HCT116 (cell line): ENCODE results near the gene VPS33B. TPM values are rescaled to one million over a fixed set of nuclear protein-coding genes. Genes with fewer than 3 reads are reported as not detected.

Experiments used
- ATAC-seq: fragments of 200-7000 bp; cut with Tn5 transposase; 2 replicates; pipeline ENCODE4 v1.9.1; 2020; ENCODE audit warnings: mild to moderate bottlenecking, moderate library complexity
- BruUV-seq: library from RNA; stranded (reverse); fragments of 400-500 nt; replicated peaks from 2 replicates; lab custom pipeline; 2021; lab: Mats Ljungman, UMichigan
- CTCF ChIA-PET: fragments of 300-600 bp; sonication (Branson Sonifier 250); formaldehyde crosslinking; loops from one replicate; lab custom pipeline; 2021; ENCODE audit warnings: antibody characterized with exemption; lab: Charles Lee
- POLR2A ChIA-PET: fragments of 300-600, 350-600 bp; sonication (Branson Sonifier 250); formaldehyde crosslinking; loops from one replicate; lab custom pipeline; 2021; ENCODE audit warnings: antibody characterized with exemption; lab: Charles Lee
- RAD21 ChIA-PET, 2 experiments: fragments of 300-600 bp; sonication (Branson Sonifier 250); formaldehyde crosslinking; loops; one replicate each; lab custom pipeline; 2023; ENCODE audit warnings: low total read pairs in 2 of 2; ENCODE audit not compliant: uncharacterized antibody in 2 of 2, unreplicated experiment in 2 of 2, low non-redundant PET in 1 of 2; lab: Charles Lee
- DNase-seq: peaks from one replicate; pipeline ENCODE4 v3.0.0-alpha.2; 2010; ENCODE audit warnings: low read depth, low spot score
- H2AFZ ChIP-seq: fragments of 200-600 bp; shearing (Covaris generic), sonication (generic); 2 replicates; pipeline ENCODE4 v1.6.1; 2017; ENCODE audit warnings: low read depth, mixed run types, mixed read lengths, antibody characterized with exemption, low read length; ENCODE audit not compliant: poor library complexity, severe bottlenecking
- H3K27ac ChIP-seq: 2 replicates; pipeline ENCODE4 v1.5.1; 2012; ENCODE audit warnings: low read depth, low read length
- H3K27me3 ChIP-seq: fragments of 200-600 bp; sonication (generic); 2 replicates; pipeline ENCODE4 v1.6.1; 2016; ENCODE audit warnings: mixed run types, low read length, mixed read lengths; ENCODE audit not compliant: insufficient read depth
- H3K36me3 ChIP-seq, 2 experiments: fragments of 200-500 bp in 1 of 2; fragments of 200-600 bp in 1 of 2; sonication (Bioruptor generic) in 1 of 2; sonication (generic) in 1 of 2; 2 replicates each; pipeline versions ENCODE4 v1.5.1 to v1.6.1; 2014 to 2016; ENCODE audit warnings: low read length in 2 of 2, inconsistent platforms in 1 of 2, mixed read lengths in 1 of 2, mixed run types in 1 of 2; ENCODE audit not compliant: insufficient read depth in 2 of 2, control insufficient read depth in 1 of 2
- H3K4me1 ChIP-seq, 2 experiments: fragments of 200-600 bp in 1 of 2; sonication (generic) in 1 of 2; 2 replicates each; pipeline versions ENCODE4 v1.5.1 to v1.6.1; 2012 to 2017; ENCODE audit warnings: low read length in 2 of 2, inconsistent platforms in 1 of 2, mild to moderate bottlenecking in 1 of 2, mixed read lengths in 1 of 2, mixed run types in 1 of 2, moderate library complexity in 1 of 2; ENCODE audit not compliant: insufficient read depth in 2 of 2, control insufficient read depth in 1 of 2
- H3K4me2 ChIP-seq: fragments of 200-600 bp; sonication (generic); 2 replicates; pipeline ENCODE4 v1.6.1; 2017; ENCODE audit warnings: mixed run types, low read length, mixed read lengths
- H3K4me3 ChIP-seq, 2 experiments: fragments of 200-600 bp in 1 of 2; sonication (generic) in 1 of 2; replicated peaks in 1 of 2; 2 replicates each; pipeline ENCODE4 v1.5.1; 2011 to 2016; ENCODE audit warnings: low read length in 2 of 2, control low read depth in 1 of 2, low read depth in 1 of 2, mild to moderate bottlenecking in 1 of 2, mixed read lengths in 1 of 2, mixed run types in 1 of 2
- H3K79me2 ChIP-seq: fragments of 200-600 bp; sonication (generic); 2 replicates; pipeline ENCODE4 v1.6.1; 2017; ENCODE audit warnings: mild to moderate bottlenecking, mixed run types, low read length, moderate library complexity, mixed read lengths; ENCODE audit not compliant: insufficient read depth
- H3K9ac ChIP-seq: fragments of 200-600 bp; sonication (generic); 2 replicates; pipeline ENCODE4 v1.6.1; 2016; ENCODE audit warnings: low read length, mixed read lengths
- H3K9me2 ChIP-seq: fragments of 200-600 bp; sonication (generic), shearing (Covaris generic); 2 replicates; pipeline ENCODE4 v1.6.1; 2017; ENCODE audit warnings: mixed run types, mild to moderate bottlenecking, moderate library complexity; ENCODE audit not compliant: insufficient read depth
- H3K9me3 ChIP-seq, 2 experiments: fragments of 200-500 bp in 1 of 2; fragments of 200-600 bp in 1 of 2; sonication (Bioruptor generic) in 1 of 2; sonication (generic) in 1 of 2; 2 replicates each; pipeline ENCODE4 v1.6.1; 2014 to 2017; ENCODE audit warnings: low read length in 2 of 2, mixed read lengths in 2 of 2, inconsistent platforms in 1 of 2, low read depth in 1 of 2, mild to moderate bottlenecking in 1 of 2, mixed run types in 1 of 2, moderate library complexity in 1 of 2; ENCODE audit not compliant: control insufficient read depth in 1 of 2, insufficient read depth in 1 of 2
- H4K20me1 ChIP-seq: fragments of 200-600 bp; sonication (generic), shearing (Covaris generic); 2 replicates; pipeline ENCODE4 v1.6.1; 2017; ENCODE audit warnings: mixed run types, mild to moderate bottlenecking, moderate library complexity; ENCODE audit not compliant: insufficient read depth
- EZH2phosphoT487 ChIP-seq: fragments of 200-600 bp; IDR thresholded peaks from 2 replicates; pipeline ENCODE4 v1.6.1; 2018; ENCODE audit warnings: antibody characterized with exemption, borderline replicate concordance
- MAX ChIP-seq: IDR thresholded peaks from 2 replicates; pipeline ENCODE4 v1.6.1; 2012
- POLR2A ChIP-seq: IDR thresholded peaks from 2 replicates; pipeline ENCODE4 v1.7.0; 2011; ENCODE audit warnings: borderline replicate concordance; ENCODE audit not compliant: insufficient read depth, insufficient read length; ENCODE audit errors: extremely low read depth
- POLR2AphosphoS5 ChIP-seq: IDR thresholded peaks from 2 replicates; pipeline ENCODE4 v1.6.1; 2011; ENCODE audit warnings: mild to moderate bottlenecking, low read depth, low read length, moderate library complexity
- REST ChIP-seq: IDR thresholded peaks from 2 replicates; pipeline ENCODE4 v1.6.1; 2012; ENCODE audit warnings: low read depth
- YY1 ChIP-seq: IDR thresholded peaks from 2 replicates; pipeline ENCODE4 v1.6.1; 2011; ENCODE audit warnings: low read length, low read depth, moderate library complexity, mild to moderate bottlenecking; ENCODE audit not compliant: insufficient replicate concordance; ENCODE audit errors: extremely low read depth
- intact Hi-C: fragments of 100-400 bp; cut with micrococcal nuclease; formaldehyde crosslinking; loops from 2 replicates; pipeline ENCODE4 v1.10.0; 2022
- total RNA-seq: library from RNA; stranded (reverse); gene quantifications from one replicate; pipeline ENCODE4 v1.2.1, GENCODE V29; 2021; ENCODE audit not compliant: unreplicated experiment

VPS33B gene
- total RNA-seq, 1 experiment from 2014 or later: 23.1 TPM

GRCh38 chr15:90991587-90992285 is 30.7 kb downstream of the VPS33B start:
- CTCF ChIA-PET: no interaction called here
- no peak overlapping the region for H3K4me3 ChIP-seq
- intact Hi-C loops: no loop called here
- peaks cover 7 to 19% of the 10 kb centered on the region in 2 experiments for H3K4me1 ChIP-seq
- no peak overlapping the region for H3K27ac ChIP-seq
- no peaks in the 10 kb centered on the region for H3K9me3 ChIP-seq
- ATAC-seq (no peak), DNase-seq (no peak)
- H3K27me3 ChIP-seq: no peaks in the 10 kb centered on the region
- no peak overlapping the region for H2AFZ ChIP-seq
- no peaks in the 10 kb centered on the region for H4K20me1 ChIP-seq
- H3K9ac ChIP-seq: no peak overlapping the region
- no peaks in the 10 kb centered on the region for H3K9me2 ChIP-seq
- peaks cover 0 to 4% of the 10 kb centered on the region in 2 experiments; a peak in 2 of 4 replicates for H3K36me3 ChIP-seq
- TF ChIP-seq EZH2phosphoT487 (no peak), POLR2AphosphoS5 (no peak), POLR2A (no peak), YY1 (no peak), MAX (no peak)
- peaks cover 96% of the 10 kb centered on the region for H3K79me2 ChIP-seq
- POLR2A ChIA-PET: no interaction called here
- RAD21 ChIA-PET: no interaction called here
- no TSS peak for BruUV-seq
- H3K4me2 ChIP-seq: no peak overlapping the region

- Histone ChIP-seq H3K9me2 (no peaks in the 10 kb centered on the region), H3K4me2 (no peak overlapping the region), H3K27me3 (no peaks in the 10 kb centered on the region), H3K27ac (no peak overlapping the region), H3K79me2 (peaks cover 96% of the 10 kb centered on the region), H3K9me3 (no peaks in the 10 kb centered on the region), H4K20me1 (no peaks in the 10 kb centered on the region), H3K9ac (no peak overlapping the region), H3K4me3 (no peak overlapping the region), H3K36me3 (peaks cover 0 to 8% of the 10 kb centered on the region in 2 experiments; a peak in 1 of 4 replicates), H3K4me1 (peaks cover 7 to 17% of the 10 kb centered on the region in 2 experiments), H2AFZ (no peak overlapping the region)
- no TSS peak for BruUV-seq
- ATAC-seq (no peak), DNase-seq (no peak)
- no peak for TF ChIP-seq REST
- intact Hi-C loops: no loop called here
- ChIA-PET POLR2A (no interaction called here), CTCF (no interaction called here), RAD21 (no interaction called here)
Observed at GRCh38 chr15:90990446-90990845, 31.9 kb downstream of the VPS33B start.
